T-helper 2 cell (primary cell): ENCODE results near the gene IL10RB.

Source experiments
- DNase-seq, 5 experiments: peaks; one replicate each; pipeline versions ENCODE4 v3.0.0 to v3.0.0-alpha.2; 2012 to 2022

The IL10RB gene

DNA sequence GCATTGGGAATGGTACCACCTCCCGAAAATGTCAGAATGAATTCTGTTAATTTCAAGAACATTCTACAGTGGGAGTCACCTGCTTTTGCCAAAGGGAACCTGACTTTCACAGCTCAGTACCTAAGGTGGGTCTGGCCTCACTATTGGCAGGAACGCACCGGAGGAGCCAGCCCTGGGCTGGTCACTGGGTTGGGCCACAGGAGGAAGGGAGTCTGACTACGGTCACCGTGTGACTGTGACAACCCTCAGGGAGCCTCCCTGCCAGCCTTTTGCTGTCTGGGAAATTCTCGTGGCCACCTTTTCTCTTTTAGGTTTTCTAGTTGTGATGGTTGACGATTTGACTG is 2.2 kb downstream of the IL10RB start:
- no peak for DNase-seq

DNA sequence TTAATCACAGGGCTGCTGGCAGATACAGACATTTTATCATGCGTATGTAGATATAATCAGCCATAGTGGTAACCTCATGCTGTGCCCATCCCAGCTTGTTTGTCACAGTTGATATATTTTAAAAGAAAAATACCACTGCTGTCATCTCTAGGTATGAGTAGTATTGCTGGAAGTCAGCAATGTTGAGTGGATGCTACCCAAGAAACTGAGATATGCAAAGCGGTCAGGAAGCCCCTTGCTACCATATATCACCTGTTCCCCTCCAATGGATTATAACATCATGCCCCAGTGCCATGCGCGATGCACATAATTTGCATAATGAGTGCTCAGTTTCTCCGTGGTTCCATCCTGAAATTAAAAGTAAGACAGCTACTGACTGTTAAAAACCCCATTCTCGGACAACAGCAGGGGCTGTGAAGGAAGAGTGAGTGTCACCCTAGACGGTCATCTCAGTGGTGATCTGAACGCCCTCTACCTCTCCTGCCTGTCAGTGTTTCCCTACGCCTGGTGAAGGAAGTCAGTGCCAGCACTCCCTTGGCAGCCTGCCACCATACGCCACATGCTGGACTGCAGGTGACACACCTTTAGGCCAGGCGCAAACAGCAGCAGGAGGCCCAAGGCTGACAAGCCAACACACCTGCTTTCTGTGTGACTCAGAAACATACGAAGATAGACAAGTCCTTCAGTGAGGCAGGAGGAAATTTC is 2.7 kb downstream of the IL10RB start:
- DNase-seq = peak in 3 of 5 experiments; percentile 19 to 84 (median 33)

DNA sequence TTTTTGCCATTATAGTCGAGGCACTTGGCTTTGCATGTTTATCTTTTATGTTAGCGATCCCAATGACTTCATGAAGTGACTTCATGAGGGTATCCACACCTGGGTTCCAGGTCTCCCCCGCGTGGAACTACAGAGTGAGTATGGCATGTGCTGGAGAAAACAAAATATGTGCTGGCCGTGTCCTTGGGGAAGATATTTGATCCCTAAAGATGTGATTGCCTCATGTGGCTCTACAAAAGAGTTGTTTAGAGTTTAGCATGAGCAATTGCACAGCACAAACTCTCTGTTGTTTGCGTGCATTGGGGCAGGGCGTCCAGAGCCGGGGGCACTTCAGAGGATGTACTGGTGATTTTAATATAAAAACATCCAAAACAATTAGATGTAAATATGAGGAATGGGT is 4.8 kb downstream of the IL10RB start:
- no peak for DNase-seq

DNA sequence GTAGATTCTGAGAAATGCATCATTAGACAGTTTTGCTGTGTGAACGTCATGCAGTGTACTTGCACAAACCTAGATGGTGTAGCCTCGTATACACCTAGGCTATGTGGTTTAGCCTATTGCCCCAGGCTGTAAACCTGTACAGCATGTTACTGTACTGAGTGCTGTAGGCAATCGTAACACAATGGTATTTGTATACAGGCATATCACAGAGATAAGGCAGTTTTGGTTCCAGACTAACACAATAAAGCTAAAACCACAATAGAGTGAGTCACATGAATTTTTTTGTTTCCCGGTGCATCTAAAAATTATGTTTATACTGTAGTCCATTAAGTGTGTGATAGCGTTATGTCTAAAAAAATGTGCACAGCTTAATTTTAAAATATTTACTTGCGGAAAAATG is 6.9 kb downstream of the IL10RB start:
- DNase-seq = peak in 1 of 5 experiments; percentile 30

- no peak for DNase-seq
Measured at GRCh38 chr21:33278721-33279120, 12.6 kb downstream of the IL10RB start.

GRCh38 chr21:33279330-33279820 is 13.2 kb downstream of the IL10RB start:
- no peak for DNase-seq

DNA sequence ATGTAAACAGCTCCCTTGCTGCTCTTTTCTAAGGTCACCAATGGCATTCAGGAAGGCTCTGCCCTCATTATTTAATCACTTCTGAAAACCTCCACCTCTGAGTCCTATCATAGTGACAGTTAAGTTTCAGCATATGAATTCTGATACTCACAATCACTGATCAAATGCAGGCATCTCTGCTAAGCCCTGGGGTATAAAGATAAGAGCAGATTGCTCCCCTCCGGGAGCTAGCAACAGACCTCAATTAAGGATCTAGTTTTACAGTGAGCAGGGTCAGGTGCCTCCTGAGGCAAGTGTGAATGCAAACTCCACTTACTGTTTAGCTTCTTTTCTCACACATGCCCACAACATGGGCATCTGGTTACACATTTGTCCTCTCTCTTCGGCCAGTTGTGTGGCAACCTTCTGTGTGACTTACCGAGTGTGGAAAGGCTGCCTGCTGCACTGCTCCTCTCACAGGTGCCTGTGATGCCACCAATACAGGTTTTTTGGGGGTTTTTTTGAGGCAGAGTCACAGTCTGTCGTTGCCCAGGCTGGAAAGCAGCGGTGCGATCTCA is 15.0 kb downstream of the IL10RB start:
- DNase-seq = no peak

- no peak for DNase-seq
Measured at GRCh38 chr21:33283203-33283602, 17.0 kb downstream of the IL10RB start.

DNA sequence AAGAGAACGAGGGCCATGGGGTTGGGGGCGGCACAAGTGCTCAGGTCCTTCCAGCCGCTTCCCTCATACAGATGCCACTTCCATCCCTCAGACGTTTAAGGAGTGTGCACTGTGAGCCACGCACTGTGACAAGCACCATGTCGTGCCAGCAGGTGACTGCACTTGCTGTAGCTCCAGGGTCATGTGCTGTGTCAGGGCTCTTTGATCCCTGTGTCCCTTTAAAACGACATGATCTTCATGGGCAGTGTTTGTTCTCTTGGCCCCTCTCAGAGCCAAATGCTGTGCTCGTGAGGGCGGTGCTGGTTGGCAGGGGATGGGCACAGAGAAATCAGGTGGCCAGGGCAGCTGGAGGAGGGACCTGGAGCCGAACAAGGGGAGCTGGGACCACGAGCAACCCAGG is 19.9 kb downstream of the IL10RB start:
- no peak for DNase-seq

DNA sequence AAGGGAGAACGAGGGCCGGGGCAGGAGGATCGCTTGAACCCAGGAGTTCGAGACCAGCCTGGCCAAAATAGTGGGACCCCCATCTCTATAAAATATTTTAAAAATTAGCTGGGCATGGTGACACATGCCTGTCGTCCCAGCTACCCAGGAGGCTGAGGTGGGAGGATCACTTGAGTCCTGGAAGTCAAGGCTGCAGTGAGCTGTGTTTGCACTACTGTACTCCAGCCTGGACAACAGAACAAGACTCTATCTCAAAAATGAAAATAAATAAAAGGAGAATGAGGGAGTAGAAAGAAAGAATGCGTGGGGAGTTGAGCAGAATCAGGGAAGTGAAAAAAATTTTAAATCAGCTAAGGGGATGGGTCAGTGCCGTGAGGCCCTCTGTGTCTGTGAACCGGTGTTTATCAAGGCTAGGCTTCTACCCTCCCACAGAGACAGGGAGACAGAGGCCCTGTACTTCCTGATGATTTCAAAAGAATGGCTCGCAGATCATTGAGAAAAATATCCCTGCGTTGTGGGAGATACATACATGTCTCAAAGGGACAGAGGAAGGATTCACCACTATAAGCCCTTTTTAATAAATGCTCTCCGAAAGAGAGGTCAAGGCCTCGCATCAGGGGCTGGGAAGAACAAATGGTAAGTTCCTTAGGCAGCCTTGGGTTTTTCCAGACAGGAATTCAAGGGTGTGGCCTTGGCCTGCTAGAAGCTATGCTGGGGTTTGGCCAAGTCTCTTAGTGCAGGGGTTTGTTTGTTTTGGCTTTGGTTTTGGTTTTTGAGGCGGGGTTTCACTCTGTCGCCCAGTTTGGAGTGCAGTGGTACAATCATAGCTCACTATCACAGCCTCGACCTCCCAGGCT is 20.7 kb downstream of the IL10RB start:
- DNase-seq = no peak

GRCh38 chr21:33289199-33289819 is 23.1 kb downstream of the IL10RB start:
- DNase-seq = no peak

DNA sequence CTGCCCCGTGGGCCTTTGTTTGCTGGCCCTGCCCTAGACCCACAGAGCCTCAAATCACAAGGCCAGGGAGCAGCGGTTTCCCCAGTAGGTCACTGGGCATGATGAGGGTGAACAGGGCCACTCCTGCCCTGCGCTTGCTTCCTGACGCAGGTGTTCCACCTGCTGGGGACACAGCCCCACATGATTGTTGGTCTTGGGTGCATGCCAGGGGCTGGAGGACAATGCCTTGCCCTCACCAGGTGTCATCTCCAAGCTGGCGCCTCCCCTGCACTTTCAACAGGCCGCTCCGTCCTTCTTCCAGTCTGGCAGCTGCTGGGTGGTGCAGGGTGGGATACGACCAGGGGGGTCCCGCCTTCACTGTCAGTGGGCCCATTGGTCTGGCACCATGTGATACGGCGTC is 24.3 kb downstream of the IL10RB start:
- no peak for DNase-seq

GRCh38 chr21:33291686-33292085 is 25.5 kb downstream of the IL10RB start:
- no peak for DNase-seq

DNA sequence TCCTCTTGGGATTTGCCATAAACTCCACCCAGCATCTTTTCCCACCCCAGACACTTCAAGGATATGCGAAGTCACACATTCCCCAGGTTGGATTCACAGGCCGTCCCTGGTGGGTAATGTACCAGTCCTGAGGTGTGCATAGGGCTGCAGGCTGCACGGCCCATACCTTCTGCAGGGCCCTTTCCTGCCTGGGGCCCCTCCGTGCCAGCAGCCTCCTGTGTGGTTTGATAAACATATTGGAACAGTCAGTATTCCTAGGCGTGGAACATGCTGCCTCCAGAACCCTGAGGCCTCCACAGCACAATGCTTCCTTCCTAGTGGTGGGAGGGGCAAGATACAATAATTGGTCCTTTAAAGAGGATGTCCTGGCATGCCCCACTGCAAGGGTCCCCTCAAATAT is 26.6 kb downstream of the IL10RB start:
- no peak for DNase-seq

DNA sequence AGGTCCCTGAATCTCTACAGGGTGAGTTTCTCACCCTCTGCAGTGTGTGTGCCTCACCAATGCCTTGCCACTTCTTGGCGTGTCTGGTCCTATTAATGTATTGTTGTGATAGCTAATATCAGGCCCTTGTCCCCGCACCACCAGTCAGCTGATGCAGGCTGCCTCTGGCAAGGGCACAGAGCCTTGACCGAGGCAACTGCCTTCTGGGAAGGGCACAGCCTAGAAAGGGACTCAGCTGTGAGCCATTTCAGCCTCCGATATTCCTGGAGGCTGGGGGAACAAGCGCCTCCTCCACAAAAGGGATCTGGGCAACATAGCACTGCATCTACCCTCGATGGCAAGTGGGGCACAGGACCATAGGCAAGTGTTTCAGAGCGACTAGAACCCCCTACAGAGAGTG is 27.0 kb downstream of the IL10RB start:
- DNase-seq = no peak

GRCh38 chr21:33293811-33294216 is 27.6 kb downstream of the IL10RB start:
- DNase-seq = peak in 1 of 5 experiments; percentile 23

- DNase-seq = no peak
Measured at GRCh38 chr21:33296156-33296555, 30.0 kb downstream of the IL10RB start.

DNA sequence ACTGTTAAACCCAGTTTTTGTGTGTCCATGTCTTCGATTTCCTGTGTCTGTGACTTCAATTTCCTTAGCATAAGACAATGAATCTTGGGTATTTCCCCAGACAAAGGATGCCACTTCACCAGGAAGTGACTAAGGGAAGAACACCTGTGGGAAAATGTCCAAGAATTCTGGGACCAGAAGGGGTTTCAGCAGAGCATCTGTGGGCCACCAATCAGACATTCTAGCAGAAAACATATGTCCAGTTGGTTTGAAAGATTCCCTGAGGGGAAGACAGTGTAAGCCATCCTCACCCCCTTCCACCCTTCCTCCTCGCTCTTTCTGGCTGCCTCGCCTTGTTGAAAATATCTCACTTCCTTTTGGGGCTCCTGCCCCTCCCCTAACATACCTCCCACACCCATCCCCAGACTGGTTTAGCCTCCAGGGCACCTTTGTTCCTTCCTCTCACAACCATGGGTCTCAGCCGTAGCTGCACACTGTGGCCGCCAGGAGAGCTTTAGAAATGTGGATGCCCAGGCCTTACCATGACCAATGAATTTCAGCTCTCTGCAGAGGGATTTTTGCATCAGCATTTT is 33.1 kb downstream of the IL10RB start:
- peak in 2 of 5 experiments; percentile 11 to 58 for DNase-seq

DNA sequence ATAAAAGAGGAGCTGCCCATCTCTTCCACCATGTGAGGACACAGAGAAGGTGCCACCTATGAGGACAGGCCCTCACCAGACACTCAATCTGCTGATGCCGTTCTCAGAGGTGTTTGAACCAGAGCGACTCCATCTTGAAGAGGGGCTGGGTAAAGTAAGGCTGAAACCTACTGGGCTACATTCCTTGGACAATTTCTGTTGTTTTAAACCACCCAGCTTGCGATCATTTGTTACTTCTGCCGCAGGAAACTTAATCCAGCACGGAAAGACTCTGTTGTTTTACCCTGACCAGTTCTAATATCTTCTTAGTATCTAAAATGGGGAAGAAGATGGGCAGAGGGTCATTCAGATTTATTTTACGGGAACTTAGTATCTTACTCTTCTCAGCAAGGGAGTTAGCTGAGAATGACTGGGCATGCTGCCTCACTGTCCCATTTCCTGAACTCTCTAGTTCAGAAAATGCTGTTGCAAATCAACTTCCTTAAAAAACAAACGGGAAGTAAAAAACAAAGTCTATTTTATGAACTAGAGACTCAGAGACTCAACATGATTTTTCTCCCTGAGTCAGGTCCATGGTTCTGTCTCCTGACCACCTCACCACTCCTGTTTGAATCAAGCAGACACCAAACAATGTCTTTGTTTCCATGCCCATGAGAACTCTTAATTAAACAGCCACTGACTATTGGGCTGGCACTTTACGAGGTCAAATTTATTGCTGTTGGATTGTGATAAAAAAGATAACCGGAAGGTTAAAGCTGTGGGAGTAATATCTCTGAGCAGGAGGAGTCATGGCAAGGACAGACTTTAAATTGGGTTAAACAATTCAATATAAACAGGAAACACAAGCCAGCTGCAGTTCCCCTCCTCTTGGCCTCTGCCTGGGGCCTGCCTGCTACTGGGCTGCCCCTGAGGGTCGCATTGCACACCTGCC is 34.8 kb downstream of the IL10RB start:
- no peak for DNase-seq

DNA sequence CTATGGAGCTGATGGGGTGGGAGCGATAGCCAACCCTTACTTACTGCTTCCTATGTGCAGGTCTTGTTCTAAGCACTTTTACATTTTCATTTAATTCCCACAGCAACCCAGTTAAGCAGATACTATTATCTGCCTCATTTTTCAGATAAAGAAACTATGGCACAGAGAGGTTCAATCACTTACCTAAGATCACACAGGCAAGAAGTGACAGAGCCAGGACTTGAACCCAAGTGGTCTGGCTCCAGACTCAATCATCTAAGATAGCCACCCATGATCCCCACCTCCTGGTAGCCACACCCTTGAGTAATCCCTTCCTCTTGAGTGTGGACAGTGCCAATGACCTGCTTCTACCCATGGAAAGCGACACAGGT is 35.5 kb downstream of the IL10RB start:
- no peak for DNase-seq

GRCh38 chr21:33302055-33302454 is 35.9 kb downstream of the IL10RB start:
- DNase-seq = no peak

DNA sequence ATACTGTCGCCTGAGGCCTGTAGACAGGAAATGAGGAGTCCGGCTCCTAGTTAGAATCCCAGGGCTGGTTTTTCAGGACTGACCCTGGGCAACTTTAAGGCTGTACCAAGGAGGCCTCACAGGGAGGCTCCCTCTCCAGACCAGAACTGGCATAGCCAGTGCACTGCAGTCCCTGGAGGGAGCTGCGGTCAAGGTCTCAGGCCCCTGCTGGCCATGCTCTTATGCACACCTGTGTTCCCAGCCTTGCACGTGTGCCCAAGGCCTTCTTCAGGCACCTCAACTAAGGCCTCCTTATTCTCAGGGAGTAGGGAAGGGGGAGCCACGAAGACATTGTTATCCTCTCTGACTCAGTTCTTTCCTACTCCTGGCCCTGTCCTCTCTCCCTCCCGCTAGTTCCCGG is 36.6 kb downstream of the IL10RB start:
- no peak for DNase-seq
